Measurements from ENCODE around the gene GARNL3. TPM values are rescaled to one million over a fixed set of nuclear protein-coding genes. Genes with fewer than 3 reads are reported as not detected.
A peak's percentile ranks its signal among the peaks of the same experiment; 100 is the strongest.

Gene GARNL3
- total and polyA plus RNA-seq, 2 of the 13 experiments (the other 11 are each of a cell fraction or from before 2014, with no cell fraction given): 3.9 to 11.0 TPM

- TF ChIP-seq DMTF1 (CRISPR knock-in tag; IDR thresholded peaks at IDR 0.05) (no peak), ZNF737 (CRISPR knock-in tag; IDR thresholded peaks at IDR 0.05; ENCODE audit: borderline replicate concordance) (no peak), ZNF512 (CRISPR knock-in tag; IDR thresholded peaks at IDR 0.05) (no peak), GATAD1 (CRISPR knock-in tag; IDR thresholded peaks at IDR 0.05) (peak; percentile 32; the same call in 1 of the 2 replicates), ZNF331 (CRISPR knock-in tag; IDR thresholded peaks at IDR 0.05) (no peak), ZNF12 (CRISPR knock-in tag; IDR thresholded peaks at IDR 0.05) (no peak), ZNF644 (CRISPR knock-in tag; IDR thresholded peaks at IDR 0.05; ENCODE audit: low read depth) (no peak), MBD4 (IDR thresholded peaks at IDR 0.05; ENCODE audit: borderline replicate concordance, low read length) (no peak), TP53 (CRISPR knock-in tag; conservative IDR thresholded peaks at IDR 0.05) (no peak), SKIL (CRISPR knock-in tag; IDR thresholded peaks at IDR 0.05; ENCODE audit: borderline replicate concordance) (no peak), GLI4 (CRISPR knock-in tag; IDR thresholded peaks at IDR 0.05; ENCODE audit: borderline replicate concordance) (no peak)
- TF ChIP-seq, protein P1, sequence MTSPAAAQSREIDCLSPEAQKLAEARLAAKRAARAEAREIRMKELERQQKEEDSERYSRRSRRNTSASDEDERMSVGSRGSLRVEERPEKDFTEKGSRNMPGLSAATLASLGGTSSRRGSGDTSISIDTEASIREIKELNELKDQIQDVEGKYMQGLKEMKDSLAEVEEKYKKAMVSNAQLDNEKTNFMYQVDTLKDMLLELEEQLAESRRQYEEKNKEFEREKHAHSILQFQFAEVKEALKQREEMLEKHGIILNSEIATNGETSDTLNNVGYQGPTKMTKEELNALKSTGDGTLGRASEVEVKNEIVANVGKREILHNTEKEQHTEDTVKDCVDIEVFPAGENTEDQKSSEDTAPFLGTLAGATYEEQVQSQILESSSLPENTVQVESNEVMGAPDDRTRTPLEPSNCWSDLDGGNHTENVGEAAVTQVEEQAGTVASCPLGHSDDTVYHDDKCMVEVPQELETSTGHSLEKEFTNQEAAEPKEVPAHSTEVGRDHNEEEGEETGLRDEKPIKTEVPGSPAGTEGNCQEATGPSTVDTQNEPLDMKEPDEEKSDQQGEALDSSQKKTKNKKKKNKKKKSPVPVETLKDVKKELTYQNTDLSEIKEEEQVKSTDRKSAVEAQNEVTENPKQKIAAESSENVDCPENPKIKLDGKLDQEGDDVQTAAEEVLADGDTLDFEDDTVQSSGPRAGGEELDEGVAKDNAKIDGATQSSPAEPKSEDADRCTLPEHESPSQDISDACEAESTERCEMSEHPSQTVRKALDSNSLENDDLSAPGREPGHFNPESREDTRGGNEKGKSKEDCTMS (CRISPR knock-in tag; conservative IDR thresholded peaks at IDR 0.05): no peak
- TF ChIP-seq, protein P2, sequence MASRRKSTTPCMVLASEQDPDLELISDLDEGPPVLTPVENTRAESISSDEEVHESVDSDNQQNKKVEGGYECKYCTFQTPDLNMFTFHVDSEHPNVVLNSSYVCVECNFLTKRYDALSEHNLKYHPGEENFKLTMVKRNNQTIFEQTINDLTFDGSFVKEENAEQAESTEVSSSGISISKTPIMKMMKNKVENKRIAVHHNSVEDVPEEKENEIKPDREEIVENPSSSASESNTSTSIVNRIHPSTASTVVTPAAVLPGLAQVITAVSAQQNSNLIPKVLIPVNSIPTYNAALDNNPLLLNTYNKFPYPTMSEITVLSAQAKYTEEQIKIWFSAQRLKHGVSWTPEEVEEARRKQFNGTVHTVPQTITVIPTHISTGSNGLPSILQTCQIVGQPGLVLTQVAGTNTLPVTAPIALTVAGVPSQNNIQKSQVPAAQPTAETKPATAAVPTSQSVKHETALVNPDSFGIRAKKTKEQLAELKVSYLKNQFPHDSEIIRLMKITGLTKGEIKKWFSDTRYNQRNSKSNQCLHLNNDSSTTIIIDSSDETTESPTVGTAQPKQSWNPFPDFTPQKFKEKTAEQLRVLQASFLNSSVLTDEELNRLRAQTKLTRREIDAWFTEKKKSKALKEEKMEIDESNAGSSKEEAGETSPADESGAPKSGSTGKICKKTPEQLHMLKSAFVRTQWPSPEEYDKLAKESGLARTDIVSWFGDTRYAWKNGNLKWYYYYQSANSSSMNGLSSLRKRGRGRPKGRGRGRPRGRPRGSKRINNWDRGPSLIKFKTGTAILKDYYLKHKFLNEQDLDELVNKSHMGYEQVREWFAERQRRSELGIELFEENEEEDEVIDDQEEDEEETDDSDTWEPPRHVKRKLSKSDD (CRISPR knock-in tag; IDR thresholded peaks at IDR 0.05; ENCODE audit: low read depth): no peak
- TF ChIP-seq, protein P3, sequence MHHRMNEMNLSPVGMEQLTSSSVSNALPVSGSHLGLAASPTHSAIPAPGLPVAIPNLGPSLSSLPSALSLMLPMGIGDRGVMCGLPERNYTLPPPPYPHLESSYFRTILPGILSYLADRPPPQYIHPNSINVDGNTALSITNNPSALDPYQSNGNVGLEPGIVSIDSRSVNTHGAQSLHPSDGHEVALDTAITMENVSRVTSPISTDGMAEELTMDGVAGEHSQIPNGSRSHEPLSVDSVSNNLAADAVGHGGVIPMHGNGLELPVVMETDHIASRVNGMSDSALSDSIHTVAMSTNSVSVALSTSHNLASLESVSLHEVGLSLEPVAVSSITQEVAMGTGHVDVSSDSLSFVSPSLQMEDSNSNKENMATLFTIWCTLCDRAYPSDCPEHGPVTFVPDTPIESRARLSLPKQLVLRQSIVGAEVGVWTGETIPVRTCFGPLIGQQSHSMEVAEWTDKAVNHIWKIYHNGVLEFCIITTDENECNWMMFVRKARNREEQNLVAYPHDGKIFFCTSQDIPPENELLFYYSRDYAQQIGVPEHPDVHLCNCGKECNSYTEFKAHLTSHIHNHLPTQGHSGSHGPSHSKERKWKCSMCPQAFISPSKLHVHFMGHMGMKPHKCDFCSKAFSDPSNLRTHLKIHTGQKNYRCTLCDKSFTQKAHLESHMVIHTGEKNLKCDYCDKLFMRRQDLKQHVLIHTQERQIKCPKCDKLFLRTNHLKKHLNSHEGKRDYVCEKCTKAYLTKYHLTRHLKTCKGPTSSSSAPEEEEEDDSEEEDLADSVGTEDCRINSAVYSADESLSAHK (CRISPR knock-in tag; IDR thresholded peaks at IDR 0.05; ENCODE audit: borderline replicate concordance): no peak
These were observed 133.2 kb downstream of the GARNL3 start (continued) for GRCh38 chr9:127397646-127398274.
